HCT116 (cell line): ENCODE results near the gene KDM3B. TPM values are rescaled to one million over a fixed set of nuclear protein-coding genes. Genes with fewer than 3 reads are reported as not detected.
"Not testable (repeated sequence)": the region's sequence is repeated elsewhere in the genome, so short reads cannot be mapped to it uniquely, and the experiment has no call there.

ENCODE experiments used
- ATAC-seq: fragments of 200-7000 bp; cut with Tn5 transposase; 2 replicates; pipeline ENCODE4 v1.9.1; 2020; ENCODE audit warnings: mild to moderate bottlenecking, moderate library complexity
- BruUV-seq: library from RNA; stranded (reverse); fragments of 400-500 nt; replicated peaks from 2 replicates; lab custom pipeline; 2021; lab: Mats Ljungman, UMichigan
- CTCF ChIA-PET: fragments of 300-600 bp; sonication (Branson Sonifier 250); formaldehyde crosslinking; loops from one replicate; lab custom pipeline; 2021; ENCODE audit warnings: antibody characterized with exemption; lab: Charles Lee
- POLR2A ChIA-PET: fragments of 300-600, 350-600 bp; sonication (Branson Sonifier 250); formaldehyde crosslinking; loops from one replicate; lab custom pipeline; 2021; ENCODE audit warnings: antibody characterized with exemption; lab: Charles Lee
- RAD21 ChIA-PET, 2 experiments: fragments of 300-600 bp; sonication (Branson Sonifier 250); formaldehyde crosslinking; loops; one replicate each; lab custom pipeline; 2023; ENCODE audit warnings: low total read pairs in 2 of 2; ENCODE audit not compliant: uncharacterized antibody in 2 of 2, unreplicated experiment in 2 of 2, low non-redundant PET in 1 of 2; lab: Charles Lee
- DNase-seq: peaks from one replicate; pipeline ENCODE4 v3.0.0-alpha.2; 2010; ENCODE audit warnings: low read depth, low spot score
- H2AFZ ChIP-seq: fragments of 200-600 bp; shearing (Covaris generic), sonication (generic); 2 replicates; pipeline ENCODE4 v1.6.1; 2017; ENCODE audit warnings: low read depth, mixed run types, mixed read lengths, antibody characterized with exemption, low read length; ENCODE audit not compliant: poor library complexity, severe bottlenecking
- H3K27ac ChIP-seq: 2 replicates; pipeline ENCODE4 v1.5.1; 2012; ENCODE audit warnings: low read depth, low read length
- H3K27me3 ChIP-seq: fragments of 200-600 bp; sonication (generic); 2 replicates; pipeline ENCODE4 v1.6.1; 2016; ENCODE audit warnings: mixed run types, low read length, mixed read lengths; ENCODE audit not compliant: insufficient read depth
- H3K36me3 ChIP-seq, 2 experiments: fragments of 200-500 bp in 1 of 2; fragments of 200-600 bp in 1 of 2; sonication (Bioruptor generic) in 1 of 2; sonication (generic) in 1 of 2; 2 replicates each; pipeline versions ENCODE4 v1.5.1 to v1.6.1; 2014 to 2016; ENCODE audit warnings: low read length in 2 of 2, inconsistent platforms in 1 of 2, mixed read lengths in 1 of 2, mixed run types in 1 of 2; ENCODE audit not compliant: insufficient read depth in 2 of 2, control insufficient read depth in 1 of 2
- H3K4me1 ChIP-seq, 2 experiments: fragments of 200-600 bp in 1 of 2; sonication (generic) in 1 of 2; 2 replicates each; pipeline versions ENCODE4 v1.5.1 to v1.6.1; 2012 to 2017; ENCODE audit warnings: low read length in 2 of 2, inconsistent platforms in 1 of 2, mild to moderate bottlenecking in 1 of 2, mixed read lengths in 1 of 2, mixed run types in 1 of 2, moderate library complexity in 1 of 2; ENCODE audit not compliant: insufficient read depth in 2 of 2, control insufficient read depth in 1 of 2
- H3K4me2 ChIP-seq: fragments of 200-600 bp; sonication (generic); 2 replicates; pipeline ENCODE4 v1.6.1; 2017; ENCODE audit warnings: mixed run types, low read length, mixed read lengths
- H3K4me3 ChIP-seq, 2 experiments: fragments of 200-600 bp in 1 of 2; sonication (generic) in 1 of 2; replicated peaks in 1 of 2; 2 replicates each; pipeline ENCODE4 v1.5.1; 2011 to 2016; ENCODE audit warnings: low read length in 2 of 2, control low read depth in 1 of 2, low read depth in 1 of 2, mild to moderate bottlenecking in 1 of 2, mixed read lengths in 1 of 2, mixed run types in 1 of 2
- H3K79me2 ChIP-seq: fragments of 200-600 bp; sonication (generic); 2 replicates; pipeline ENCODE4 v1.6.1; 2017; ENCODE audit warnings: mild to moderate bottlenecking, mixed run types, low read length, moderate library complexity, mixed read lengths; ENCODE audit not compliant: insufficient read depth
- H3K9ac ChIP-seq: fragments of 200-600 bp; sonication (generic); 2 replicates; pipeline ENCODE4 v1.6.1; 2016; ENCODE audit warnings: low read length, mixed read lengths
- H3K9me2 ChIP-seq: fragments of 200-600 bp; sonication (generic), shearing (Covaris generic); 2 replicates; pipeline ENCODE4 v1.6.1; 2017; ENCODE audit warnings: mixed run types, mild to moderate bottlenecking, moderate library complexity; ENCODE audit not compliant: insufficient read depth
- H3K9me3 ChIP-seq, 2 experiments: fragments of 200-500 bp in 1 of 2; fragments of 200-600 bp in 1 of 2; sonication (Bioruptor generic) in 1 of 2; sonication (generic) in 1 of 2; 2 replicates each; pipeline ENCODE4 v1.6.1; 2014 to 2017; ENCODE audit warnings: low read length in 2 of 2, mixed read lengths in 2 of 2, inconsistent platforms in 1 of 2, low read depth in 1 of 2, mild to moderate bottlenecking in 1 of 2, mixed run types in 1 of 2, moderate library complexity in 1 of 2; ENCODE audit not compliant: control insufficient read depth in 1 of 2, insufficient read depth in 1 of 2
- H4K20me1 ChIP-seq: fragments of 200-600 bp; sonication (generic), shearing (Covaris generic); 2 replicates; pipeline ENCODE4 v1.6.1; 2017; ENCODE audit warnings: mixed run types, mild to moderate bottlenecking, moderate library complexity; ENCODE audit not compliant: insufficient read depth
- CEBPB ChIP-seq: IDR thresholded peaks from 2 replicates; pipeline ENCODE4 v1.6.1; 2012; ENCODE audit warnings: low read depth
- CTCF ChIP-seq, 3 experiments: fragments of 200-600 bp in 1 of 3; sonication (generic) in 1 of 3; IDR thresholded peaks in 2 of 3; conservative IDR thresholded peaks in 1 of 3; 2 replicates each; pipeline ENCODE4 v1.5.1; 2012 to 2017; ENCODE audit warnings: low read depth in 2 of 3, low read length in 2 of 3, antibody characterized with exemption in 1 of 3, borderline replicate concordance in 1 of 3, control low read depth in 1 of 3, mild to moderate bottlenecking in 1 of 3, mixed read lengths in 1 of 3, mixed run types in 1 of 3, moderate library complexity in 1 of 3; ENCODE audit not compliant: insufficient read depth in 1 of 3
- EGR1 ChIP-seq: IDR thresholded peaks from 2 replicates; pipeline ENCODE4 v1.6.1; 2012; ENCODE audit warnings: low read depth
- ELF1 ChIP-seq: IDR thresholded peaks from 2 replicates; pipeline ENCODE4 v1.6.1; 2012; ENCODE audit warnings: low read depth, borderline replicate concordance
- EZH2phosphoT487 ChIP-seq: fragments of 200-600 bp; IDR thresholded peaks from 2 replicates; pipeline ENCODE4 v1.6.1; 2018; ENCODE audit warnings: antibody characterized with exemption, borderline replicate concordance
- FOSL1 ChIP-seq: IDR thresholded peaks from 2 replicates; pipeline ENCODE4 v1.6.1; 2012; ENCODE audit warnings: low read depth
- JUND ChIP-seq: IDR thresholded peaks from 2 replicates; pipeline ENCODE4 v1.6.1; 2012
- POLR2A ChIP-seq: IDR thresholded peaks from 2 replicates; pipeline ENCODE4 v1.7.0; 2011; ENCODE audit warnings: borderline replicate concordance; ENCODE audit not compliant: insufficient read depth, insufficient read length; ENCODE audit errors: extremely low read depth
- POLR2AphosphoS5 ChIP-seq: IDR thresholded peaks from 2 replicates; pipeline ENCODE4 v1.6.1; 2011; ENCODE audit warnings: mild to moderate bottlenecking, low read depth, low read length, moderate library complexity
- RAD21 ChIP-seq: IDR thresholded peaks from 2 replicates; pipeline ENCODE4 v1.6.1; 2012; ENCODE audit warnings: low read depth, mild to moderate bottlenecking
- TCF7L2 ChIP-seq: IDR thresholded peaks from 2 replicates; pipeline ENCODE4 v1.7.0; 2011; ENCODE audit warnings: borderline replicate concordance, inconsistent platforms; ENCODE audit not compliant: insufficient read depth, insufficient read length; ENCODE audit errors: extremely low read depth
- YY1 ChIP-seq: IDR thresholded peaks from 2 replicates; pipeline ENCODE4 v1.6.1; 2011; ENCODE audit warnings: low read length, low read depth, moderate library complexity, mild to moderate bottlenecking; ENCODE audit not compliant: insufficient replicate concordance; ENCODE audit errors: extremely low read depth
- ZFX ChIP-seq: fragments of 450-650 bp; IDR thresholded peaks from 2 replicates; pipeline ENCODE4 v1.6.1; 2017
- intact Hi-C: fragments of 100-400 bp; cut with micrococcal nuclease; formaldehyde crosslinking; loops from 2 replicates; pipeline ENCODE4 v1.10.0; 2022
- total RNA-seq: library from RNA; stranded (reverse); gene quantifications from one replicate; pipeline ENCODE4 v1.2.1, GENCODE V29; 2021; ENCODE audit not compliant: unreplicated experiment

KDM3B gene
- total RNA-seq, 1 experiment from 2014 or later, result 65.1 TPM

- TF ChIP-seq FOSL1 (no peak), POLR2AphosphoS5 (no peak)
- TF ChIP-seq, all 23 proteins: peak for 0
These were observed 118.5 kb downstream of the KDM3B start (continued) for GRCh38 chr5:138471052-138471361.

- Histone ChIP-seq H3K9ac (no peak overlapping the region), H3K9me2 (no peaks in the 10 kb centered on the region), H3K4me3 (no peak overlapping the region), H3K27me3 (no peaks in the 10 kb centered on the region), H3K27ac (no peak overlapping the region), H3K4me1 (no peaks in the 10 kb centered on the region), H3K4me2 (no peak overlapping the region), H4K20me1 (no peaks in the 10 kb centered on the region), H3K36me3 (peaks cover 2 to 10% of the 10 kb centered on the region in 2 experiments; a peak in 3 of 4 replicates), H3K79me2 (peaks cover 9% of the 10 kb centered on the region; the same call in 1 of the 2 replicates), H3K9me3 (no peaks in the 10 kb centered on the region), H2AFZ (no peak overlapping the region)
- BruUV-seq, result no TSS peak
- intact Hi-C loops, result no loop called here
- DNase-seq, result no peak
- TF ChIP-seq EGR1, result no peak
- TF ChIP-seq TCF7L2, result no peak
- TF ChIP-seq POLR2A, result no peak
- no peak for TF ChIP-seq JUND
- TF ChIP-seq ZFX, result no peak
- TF ChIP-seq YY1, result no peak
- TF ChIP-seq RAD21, result no peak
- TF ChIP-seq EZH2phosphoT487, result no peak
- no peak for TF ChIP-seq CEBPB
- no peak for TF ChIP-seq FOSL1
- TF ChIP-seq ELF1, result no peak
- no peak for TF ChIP-seq CTCF (IDR thresholded peaks at IDR 0.05 in 2 of 3, conservative IDR thresholded peaks at IDR 0.05 in 1 of 3; ENCODE audit: borderline replicate concordance in 1 of 3, insufficient read depth in 1 of 3, low read depth in 2 of 3, low read length in 2 of 3)
- CTCF ChIA-PET, result interaction anchor here (1.2 kb wide), 1 partner anchor 31 kb away, joined by 3 read pairs; no protein-coding TSS in a partner anchor
- RAD21 ChIA-PET, result no interaction called here
- ATAC-seq, result no peak
- POLR2A ChIA-PET, result no interaction called here
These were observed 119.9 kb downstream of the KDM3B start for GRCh38 chr5:138472353-138472752.

- ATAC-seq, H4K20me1 ChIP-seq, H3K9me3 ChIP-seq, H3K27ac ChIP-seq, H3K9me2 ChIP-seq, H3K4me2 ChIP-seq, DNase-seq, H3K4me1 ChIP-seq, H3K9ac ChIP-seq, BruUV-seq, H2AFZ ChIP-seq, H3K27me3 ChIP-seq, RAD21 ChIA-PET, H3K79me2 ChIP-seq, H3K36me3 ChIP-seq, POLR2A ChIA-PET, H3K4me3 ChIP-seq, intact Hi-C loops: not testable (repeated sequence)
- CTCF ChIA-PET, result interaction anchor here (1.2 kb wide), 1 partner anchor 30 kb away, joined by 3 read pairs; no protein-coding TSS in a partner anchor
These were observed 120.7 kb downstream of the KDM3B start for GRCh38 chr5:138473151-138473550.
